Measurements from ENCODE around the gene STEAP2.

DNA sequence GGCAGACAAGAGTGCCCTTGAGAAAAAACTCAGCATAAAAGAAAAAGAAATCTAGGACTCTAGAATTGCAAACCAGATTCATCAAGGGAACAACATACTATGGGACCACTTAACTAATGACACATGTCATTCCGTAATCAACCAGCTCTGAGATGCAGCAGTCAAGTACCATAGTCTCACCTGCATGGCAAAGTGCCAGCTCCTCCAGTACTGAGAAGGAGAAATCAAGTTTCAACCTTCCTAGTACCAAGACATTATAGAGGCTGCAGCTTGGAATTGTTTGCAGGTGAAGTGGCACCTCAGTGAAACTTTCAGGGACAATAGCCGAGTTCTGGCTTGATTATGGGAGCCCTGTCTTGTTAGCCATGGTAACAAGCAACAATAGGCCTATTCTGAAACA is 45.8 kb upstream of the STEAP2 start:
- TF ChIP-seq YY1 (IDR thresholded peaks at IDR 0.05; ENCODE audit: insufficient read depth, insufficient read length): no peak
- no peak for TF ChIP-seq SUZ12 (IDR thresholded peaks at IDR 0.05; ENCODE audit: extremely low read depth, insufficient read depth, insufficient read length)
- no peak for TF ChIP-seq ZNF274 (IDR thresholded peaks at IDR 0.05; ENCODE audit: low read depth, low read length)
